Measurements from ENCODE around the gene RACK1. TPM values are rescaled to one million over a fixed set of nuclear protein-coding genes. Genes with fewer than 3 reads are reported as not detected.
A peak's percentile ranks its signal among the peaks of the same experiment; 100 is the strongest.

The RACK1 gene
- total and polyA plus RNA-seq, 2 of the 13 experiments (the other 11 are each of a cell fraction or from before 2014, with no cell fraction given) = 2,514 to 6,141 TPM

- TF ChIP-seq HMGXB4 (CRISPR knock-in tag; IDR thresholded peaks at IDR 0.05; ENCODE audit: borderline replicate concordance in 1 of 2, low read depth in 1 of 2) (peak; percentile 85 to 89), TSC22D2 (CRISPR knock-in tag; IDR thresholded peaks at IDR 0.05; ENCODE audit: borderline replicate concordance) (peak; percentile 29; the same call in 1 of the 2 replicates), ZNF687 (CRISPR knock-in tag; IDR thresholded peaks at IDR 0.05) (peak; percentile 91), IRF9 (CRISPR knock-in tag; IDR thresholded peaks at IDR 0.05; ENCODE audit: borderline replicate concordance) (peak; percentile 40; the same call in 1 of the 2 replicates), RCOR2 (CRISPR knock-in tag; IDR thresholded peaks at IDR 0.05) (no peak), EEA1 (CRISPR knock-in tag; IDR thresholded peaks at IDR 0.05; ENCODE audit: borderline replicate concordance) (no peak; the same call in 1 of the 2 replicates), RAD51 (IDR thresholded peaks at IDR 0.05; ENCODE audit: borderline replicate concordance) (no peak), PLRG1 (conservative IDR thresholded peaks at IDR 0.05) (no peak), GFI1 (CRISPR knock-in tag; IDR thresholded peaks at IDR 0.05; ENCODE audit: borderline replicate concordance) (peak; percentile 63; the same call in 1 of the 2 replicates), RERE (CRISPR knock-in tag; IDR thresholded peaks at IDR 0.05; ENCODE audit: low read depth) (no peak), ZNF367 (CRISPR knock-in tag; IDR thresholded peaks at IDR 0.05; ENCODE audit: borderline replicate concordance) (no peak), SMAD9 (CRISPR knock-in tag; IDR thresholded peaks at IDR 0.05) (peak; percentile 76; the same call in 1 of the 2 replicates), ZFP36L1 (CRISPR knock-in tag; IDR thresholded peaks at IDR 0.05) (no peak; the same call in 1 of the 2 replicates), ZNF83 (CRISPR knock-in tag; IDR thresholded peaks at IDR 0.05; ENCODE audit: borderline replicate concordance) (no peak)
These were observed at the start of gene RACK1 (continued) for GRCh38 chr5:181243564-181244343.

Data from HepG2 (cell line).